GM18868 (cell line): ENCODE data around the gene SRCAP.
"Not testable (repeated sequence)": the region's sequence is repeated elsewhere in the genome, so short reads cannot be mapped to it uniquely, and the experiment has no call there.

Experiments used
- ATAC-seq: cut with Tn5 transposase; IDR thresholded peaks from one replicate; pipeline ENCODE4 v1.9.1; 2021; ENCODE audit warnings: mild to moderate bottlenecking, moderate library complexity; ENCODE audit not compliant: unreplicated experiment

The SRCAP gene

GRCh38 chr16:30663820-30664219, 35.2 kb upstream of the SRCAP start:
- ATAC-seq: no peak

- no peak for ATAC-seq
Measured at GRCh38 chr16:30664616-30665109, 34.3 kb upstream of the SRCAP start.

GRCh38 chr16:30665155-30665829, 33.7 kb upstream of the SRCAP start:
- no peak for ATAC-seq

- ATAC-seq: no peak
Measured at GRCh38 chr16:30665830-30666190, 33.2 kb upstream of the SRCAP start.

- no peak for ATAC-seq
Measured at GRCh38 chr16:30666681-30667080, 32.3 kb upstream of the SRCAP start.

- no peak for ATAC-seq
Measured at GRCh38 chr16:30667361-30667905, 31.5 kb upstream of the SRCAP start.

GRCh38 chr16:30668393-30668792, 30.6 kb upstream of the SRCAP start:
- ATAC-seq: no peak

GRCh38 chr16:30669026-30669902, 29.7 kb upstream of the SRCAP start:
- no peak for ATAC-seq

GRCh38 chr16:30669903-30670824, 28.8 kb upstream of the SRCAP start:
- no peak for ATAC-seq

- no peak for ATAC-seq
Measured at GRCh38 chr16:30675143-30675542, 23.8 kb upstream of the SRCAP start.

- ATAC-seq: no peak
Measured at GRCh38 chr16:30677931-30678585, 20.9 kb upstream of the SRCAP start.

GRCh38 chr16:30678586-30678970, 20.4 kb upstream of the SRCAP start:
- no peak for ATAC-seq

GRCh38 chr16:30680326-30680725, 18.6 kb upstream of the SRCAP start:
- ATAC-seq: no peak

- ATAC-seq: no peak
Measured at GRCh38 chr16:30688701-30689100, 10.3 kb upstream of the SRCAP start.

GRCh38 chr16:30691907-30692306, 7.1 kb upstream of the SRCAP start:
- no peak for ATAC-seq

GRCh38 chr16:30692396-30693064, 6.4 kb upstream of the SRCAP start:
- no peak for ATAC-seq

- no peak for ATAC-seq
Measured at GRCh38 chr16:30694926-30695693, 3.9 kb upstream of the SRCAP start.

GRCh38 chr16:30696646-30697045, 2.3 kb upstream of the SRCAP start:
- ATAC-seq: not testable (repeated sequence)
